GM12801 (cell line): Measurements from ENCODE around the gene RARS1.

Experiments
- TF ChIP-seq, protein P1 (sequence below): IDR thresholded peaks from one replicate; pipeline ENCODE4 v1.5.1; 2011; ENCODE audit warnings: control low read depth; ENCODE audit not compliant: insufficient read length; ENCODE audit errors: extremely low read depth

The RARS1 gene

DNA sequence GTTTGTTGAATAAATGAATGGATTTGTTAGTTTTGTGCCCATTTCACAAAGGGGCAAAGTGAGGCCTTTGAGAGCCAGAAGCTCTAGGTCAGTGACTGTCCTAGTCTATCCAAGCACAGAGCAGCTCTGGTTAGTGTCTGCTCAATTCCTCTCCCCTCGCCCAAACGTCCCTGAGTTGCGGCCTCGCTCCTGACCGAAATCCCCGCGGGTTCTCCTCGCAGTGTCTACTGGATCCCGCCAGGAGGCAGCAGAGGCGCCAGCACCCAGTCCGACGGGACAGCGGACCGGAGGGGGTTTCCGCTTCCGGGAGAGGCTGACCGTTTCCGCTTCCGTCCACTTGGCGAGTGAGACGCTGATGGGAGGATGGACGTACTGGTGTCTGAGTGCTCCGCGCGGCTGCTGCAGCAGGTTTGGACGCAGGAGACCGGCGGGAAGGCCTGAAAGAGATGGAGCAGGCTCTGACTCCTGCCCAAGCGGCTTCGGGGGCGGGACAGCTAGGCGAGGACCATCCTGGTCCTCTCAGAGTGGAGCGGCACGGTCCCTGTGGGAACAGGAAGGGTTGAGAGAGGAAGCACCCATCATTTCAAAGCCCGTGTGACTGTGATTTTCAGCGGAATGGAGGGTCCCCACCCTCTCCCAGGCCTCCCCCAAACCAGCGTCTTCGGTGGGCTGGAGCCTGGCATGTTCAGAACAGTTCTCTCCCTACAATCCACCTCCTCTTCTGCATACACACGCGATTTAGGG, at the start of gene RARS1:
RARS1 (plus strand) TSS at position 336 of the 744 bp plus-strand sequence; CDS start at position 364, 28 bp downstream.
- TF ChIP-seq, protein P1, sequence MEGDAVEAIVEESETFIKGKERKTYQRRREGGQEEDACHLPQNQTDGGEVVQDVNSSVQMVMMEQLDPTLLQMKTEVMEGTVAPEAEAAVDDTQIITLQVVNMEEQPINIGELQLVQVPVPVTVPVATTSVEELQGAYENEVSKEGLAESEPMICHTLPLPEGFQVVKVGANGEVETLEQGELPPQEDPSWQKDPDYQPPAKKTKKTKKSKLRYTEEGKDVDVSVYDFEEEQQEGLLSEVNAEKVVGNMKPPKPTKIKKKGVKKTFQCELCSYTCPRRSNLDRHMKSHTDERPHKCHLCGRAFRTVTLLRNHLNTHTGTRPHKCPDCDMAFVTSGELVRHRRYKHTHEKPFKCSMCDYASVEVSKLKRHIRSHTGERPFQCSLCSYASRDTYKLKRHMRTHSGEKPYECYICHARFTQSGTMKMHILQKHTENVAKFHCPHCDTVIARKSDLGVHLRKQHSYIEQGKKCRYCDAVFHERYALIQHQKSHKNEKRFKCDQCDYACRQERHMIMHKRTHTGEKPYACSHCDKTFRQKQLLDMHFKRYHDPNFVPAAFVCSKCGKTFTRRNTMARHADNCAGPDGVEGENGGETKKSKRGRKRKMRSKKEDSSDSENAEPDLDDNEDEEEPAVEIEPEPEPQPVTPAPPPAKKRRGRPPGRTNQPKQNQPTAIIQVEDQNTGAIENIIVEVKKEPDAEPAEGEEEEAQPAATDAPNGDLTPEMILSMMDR: peak; percentile 9

DNA sequence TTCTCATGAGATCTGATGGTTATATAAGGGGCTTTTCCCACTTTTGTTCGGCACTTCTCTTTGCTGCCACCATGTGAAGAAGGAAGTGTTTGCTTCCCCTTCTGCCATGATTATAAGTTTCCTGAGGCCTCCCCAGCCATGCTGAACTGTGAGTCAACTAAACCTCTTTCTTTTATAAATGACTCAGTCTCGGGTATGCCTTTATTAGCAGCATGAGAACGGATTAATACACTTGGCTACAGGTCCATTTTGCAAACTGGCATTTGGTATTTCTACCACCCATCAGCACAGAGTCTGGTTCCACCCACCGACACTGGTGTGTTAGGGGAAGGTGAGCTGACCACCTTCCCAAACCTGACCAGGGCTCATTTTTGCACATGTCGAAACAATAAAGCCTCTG, 47.9 kb upstream of the RARS1 start:
- TF ChIP-seq, protein P1: no peak

DNA sequence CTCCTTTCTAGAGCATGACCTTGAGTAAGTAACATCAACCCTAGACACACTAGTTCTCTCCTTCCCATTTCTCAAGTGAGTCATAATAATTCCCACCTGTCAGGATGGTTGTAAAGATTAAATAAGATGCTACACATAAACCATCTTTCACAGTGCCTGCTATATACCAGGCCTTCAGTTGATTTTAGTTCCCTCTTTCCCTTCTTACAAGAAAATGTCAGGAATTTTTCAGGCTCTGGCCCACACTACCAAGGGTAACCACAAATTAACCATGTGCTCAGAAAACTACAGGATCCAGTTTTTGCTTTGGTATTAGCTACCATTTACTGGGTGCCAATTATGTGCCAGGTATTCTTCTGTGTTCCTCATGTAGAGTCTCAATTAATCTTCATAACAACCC, 42.7 kb upstream of the RARS1 start:
- TF ChIP-seq, protein P1: no peak

DNA sequence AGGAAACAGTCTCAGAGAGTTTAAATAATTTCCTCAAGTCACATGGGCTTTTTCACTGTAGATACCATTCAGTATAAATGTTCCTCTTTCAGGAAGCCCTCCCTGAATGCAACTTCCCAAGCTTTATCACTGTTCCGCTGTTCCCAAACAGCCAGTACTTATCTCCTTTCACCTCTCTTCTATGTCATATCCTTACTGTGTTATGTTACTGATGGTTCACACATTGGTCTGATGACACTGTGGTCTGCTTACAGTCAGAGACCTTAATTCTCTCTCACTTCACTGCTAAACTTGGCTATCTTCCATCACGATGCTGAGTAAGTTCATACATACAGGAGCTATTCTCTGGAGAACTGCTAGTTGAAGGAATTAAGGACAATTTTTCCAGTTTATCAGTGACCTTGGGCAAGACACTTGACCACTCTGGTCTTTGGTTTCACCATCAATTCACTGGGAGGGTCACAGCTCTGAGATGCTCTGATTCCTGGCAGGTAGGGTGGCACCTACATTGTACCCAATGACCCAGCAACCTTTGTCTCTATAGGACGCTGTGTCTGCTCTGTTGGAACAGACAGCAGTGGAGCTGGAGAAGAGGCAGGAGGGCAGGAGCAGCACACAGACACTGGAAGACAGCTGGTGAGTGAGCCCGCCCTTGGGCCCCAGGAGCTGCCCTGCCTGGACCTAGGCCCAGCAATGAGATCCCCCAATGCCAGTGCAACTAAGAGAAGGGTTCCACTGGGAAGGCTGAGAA, 42.1 kb upstream of the RARS1 start:
- TF ChIP-seq, protein P1: no peak

DNA sequence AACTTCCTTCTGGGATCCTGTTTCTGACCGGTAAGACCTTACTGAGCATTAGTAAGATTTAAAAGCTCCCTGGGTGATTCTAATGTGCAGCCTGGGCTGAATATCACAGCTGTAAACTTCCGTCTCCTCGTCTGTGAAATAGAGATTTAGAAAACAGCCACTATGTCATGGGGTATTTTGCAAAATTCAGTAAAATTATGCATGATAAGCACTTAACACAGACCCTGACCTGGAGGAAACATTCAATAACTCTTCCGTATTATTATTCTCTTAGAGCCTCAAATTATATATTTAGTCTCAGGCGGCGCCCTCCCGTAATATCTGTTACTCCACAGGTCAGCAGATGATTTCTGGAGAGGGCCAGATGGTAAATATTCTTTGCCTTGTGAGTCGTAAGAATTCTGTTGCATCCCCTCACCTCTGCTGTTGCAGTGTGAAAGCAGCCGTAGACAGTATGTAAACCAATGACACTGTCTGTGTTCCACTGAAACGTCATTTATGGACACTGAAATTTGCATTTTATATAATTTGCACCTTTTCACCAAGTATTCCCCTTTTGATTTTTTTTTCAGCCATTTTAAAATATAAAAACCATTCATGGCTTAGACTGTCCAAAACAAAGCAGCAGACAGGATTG, 39.2 kb upstream of the RARS1 start:
- TF ChIP-seq, protein P1: no peak

DNA sequence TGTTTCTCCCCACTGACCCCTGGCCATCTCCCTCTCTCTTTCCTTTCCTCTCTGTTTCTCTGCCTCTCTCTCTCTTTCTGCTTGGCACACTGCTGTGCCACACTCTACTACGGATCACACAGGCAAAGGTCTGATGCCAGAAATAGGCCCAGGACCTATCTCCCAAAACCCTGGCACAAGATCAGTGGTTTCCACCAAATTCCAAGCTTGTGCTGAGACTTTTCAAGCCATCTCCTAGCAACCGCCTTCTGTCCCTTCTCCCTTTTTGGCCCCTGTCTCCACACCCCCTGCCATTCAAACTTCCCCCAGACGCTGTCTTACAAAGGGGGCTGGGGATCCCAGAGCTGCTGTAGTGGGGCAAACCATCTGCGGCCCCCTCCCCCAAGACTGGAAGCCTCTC, 38.5 kb upstream of the RARS1 start:
- TF ChIP-seq, protein P1: no peak

DNA sequence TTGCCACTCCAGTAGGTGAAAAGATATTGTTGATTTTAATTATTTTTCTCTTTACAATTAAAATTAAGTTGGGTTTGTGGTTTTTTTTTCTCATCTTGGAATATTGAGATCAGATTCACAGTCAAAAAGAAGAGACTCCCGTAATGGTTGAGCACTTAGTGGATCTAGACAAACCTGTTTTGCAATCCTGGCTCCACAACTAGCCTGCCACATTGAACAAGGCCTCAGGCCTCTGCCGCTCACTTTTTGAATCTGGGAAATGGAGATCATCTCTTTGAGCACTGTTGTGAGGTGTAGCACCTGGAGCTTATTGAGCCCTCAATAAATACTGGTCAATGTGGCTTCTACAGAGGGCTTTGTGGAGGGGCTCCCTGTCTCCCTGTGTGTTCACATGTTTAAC, 37.1 kb upstream of the RARS1 start:
- TF ChIP-seq, protein P1: no peak
